ENCODE measurements around the gene SIRT7. TPM values are rescaled to one million over a fixed set of nuclear protein-coding genes. Genes with fewer than 3 reads are reported as not detected.

SIRT7 gene
- total and polyA plus RNA-seq, 2 donors (not counting 3 experiments of a cell fraction or from before 2014, with no cell fraction given), result 11.6 to 28.8 TPM

DNA sequence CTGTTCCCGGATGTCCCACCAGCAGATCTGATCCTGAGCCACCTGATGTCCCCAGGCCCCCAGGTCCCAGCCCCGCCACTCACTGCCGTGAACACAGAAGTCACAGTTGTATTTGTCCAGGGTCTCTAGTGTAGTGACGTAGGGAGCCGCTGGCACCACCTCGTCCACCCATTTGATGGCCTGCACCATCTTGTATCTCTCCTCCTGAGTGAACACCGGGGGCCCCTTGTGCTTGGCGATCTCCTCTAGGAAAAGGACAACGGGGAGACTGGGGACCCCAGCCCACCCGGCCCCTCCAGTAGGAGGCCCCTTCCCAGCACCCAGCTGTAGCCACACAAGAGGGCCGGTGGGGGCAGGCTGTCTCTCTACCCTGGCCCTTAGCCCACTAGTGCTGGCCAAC, 9.2 kb downstream of the SIRT7 start:
- no peak overlapping the region for H3K27ac ChIP-seq (ENCODE audit: insufficient read depth, low read depth, low read length)
- intact Hi-C loops (cut with micrococcal nuclease), result no loop called here
- no peak for DNase-seq (ENCODE audit: low read depth, low spot score)
- H3K9me3 ChIP-seq (replicated peaks; ENCODE audit: control insufficient read depth, insufficient read depth, low read length), result no peaks in the 10 kb centered on the region
- H4K20me1 ChIP-seq (replicated peaks; ENCODE audit: control insufficient read depth, extremely low read depth, insufficient read depth, low read length), result no peaks in the 10 kb centered on the region
- H3K9me1 ChIP-seq (replicated peaks; ENCODE audit: control insufficient read depth, extremely low read depth, insufficient read depth, low read length), result no peaks in the 10 kb centered on the region
- H3K4me3 ChIP-seq (replicated peaks in 1 of 3; ENCODE audit: insufficient read depth in 1 of 3, low read depth in 1 of 3, low read length in 3 of 3), result no peak overlapping the region
- no peak overlapping the region for H3K4me2 ChIP-seq (ENCODE audit: insufficient read depth, low read length)
- no peaks in the 10 kb centered on the region for H3K79me2 ChIP-seq (ENCODE audit: control insufficient read depth, insufficient read depth, low read length)
- dilution Hi-C loops (cut with MboI; ENCODE audit: extremely low pct_ligation_motif_present, low sequenced_read_pairs), result no loop called here
- H3K36me3 ChIP-seq (ENCODE audit: control insufficient read depth in 2 of 2, extremely low read depth in 1 of 2, insufficient read depth in 2 of 2, low read length in 2 of 2), result peaks cover 7 to 10% of the 10 kb centered on the region in 2 experiments
- ChIA-PET CTCF (interaction anchor here (1.7 kb wide), 1 partner anchor 14 kb away, joined by 4 read pairs; no protein-coding TSS in a partner anchor), POLR2A (no interaction called here)
- no TSS peak for BruUV-seq (replicated peaks)
- peaks cover 6% of the 10 kb centered on the region for H3K4me1 ChIP-seq (ENCODE audit: control insufficient read depth, extremely low read depth, insufficient read depth, low read length)
- TF ChIP-seq FOS (IDR thresholded peaks at IDR 0.05; ENCODE audit: borderline replicate concordance, insufficient read depth, low read length) (no peak), EZH2 (IDR thresholded peaks at IDR 0.05; ENCODE audit: borderline replicate concordance, low read depth, low read length, severe bottlenecking) (no peak), GATA2 (IDR thresholded peaks at IDR 0.05; ENCODE audit: insufficient read depth, insufficient read length, low read depth, low read length) (no peak), JUN (IDR thresholded peaks at IDR 0.05; ENCODE audit: borderline replicate concordance, insufficient read depth, insufficient read length, low read depth) (no peak)
- TF ChIP-seq, protein P1, sequence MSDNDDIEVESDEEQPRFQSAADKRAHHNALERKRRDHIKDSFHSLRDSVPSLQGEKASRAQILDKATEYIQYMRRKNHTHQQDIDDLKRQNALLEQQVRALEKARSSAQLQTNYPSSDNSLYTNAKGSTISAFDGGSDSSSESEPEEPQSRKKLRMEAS (IDR thresholded peaks at IDR 0.05; ENCODE audit: insufficient read depth, insufficient read length), result no peak
- no peak overlapping the region for H3K9ac ChIP-seq (replicated peaks; ENCODE audit: extremely low read depth, insufficient read depth, low read length)
- no peaks in the 10 kb centered on the region for H3K27me3 ChIP-seq (ENCODE audit: control insufficient read depth in 2 of 2, insufficient read depth in 2 of 2, low read length in 2 of 2)
- no peak overlapping the region for H2AFZ ChIP-seq (ENCODE audit: low read depth, low read length)
- FAIRE-seq, result no peak

DNA sequence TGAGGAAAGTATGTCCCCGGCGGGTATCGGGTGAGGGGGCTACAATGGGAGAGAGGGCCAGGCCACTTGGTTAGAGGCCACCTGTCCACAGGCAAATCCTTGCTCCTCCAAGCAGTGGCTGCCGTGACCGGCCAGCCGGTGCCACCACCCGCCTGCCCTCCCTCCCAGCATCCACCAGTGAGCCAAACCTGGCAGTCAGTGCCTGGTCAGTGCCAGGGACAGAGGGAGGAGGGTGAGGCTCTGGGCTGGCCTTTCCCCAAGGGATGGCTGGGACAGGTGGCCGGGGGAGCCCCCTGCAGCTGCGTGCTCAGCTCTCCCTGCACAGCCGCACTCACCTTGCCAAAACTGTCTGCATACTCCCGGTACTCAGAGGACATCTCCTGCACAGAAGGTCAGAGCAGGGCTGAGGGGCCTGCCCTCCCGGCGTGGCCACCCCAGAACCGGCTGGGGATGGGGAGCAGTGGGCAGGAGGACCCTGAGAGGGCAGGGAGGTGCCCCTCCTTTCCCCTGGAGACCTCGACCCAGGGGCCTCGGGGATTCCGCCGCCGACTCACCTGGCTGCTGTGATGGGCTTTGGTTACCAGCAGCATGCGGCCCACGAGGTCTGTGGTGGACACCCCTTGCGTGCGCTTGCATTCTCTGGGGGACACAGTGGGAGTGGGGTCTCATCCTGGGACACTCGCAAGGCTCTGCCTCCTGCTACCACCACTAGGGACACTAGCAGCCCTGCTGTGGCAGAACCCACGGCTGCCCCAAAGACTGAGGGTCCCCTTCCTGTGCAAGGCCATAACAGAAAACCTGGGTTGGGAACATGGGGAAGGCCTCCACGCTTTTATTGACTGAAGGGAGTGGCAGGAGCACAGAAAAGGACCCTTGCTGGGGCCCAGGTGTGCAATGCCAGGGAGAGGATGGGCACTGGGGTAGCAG, 10.5 kb downstream of the SIRT7 start:
- CTCF ChIA-PET, result no interaction called here
- BruUV-seq (replicated peaks), result no TSS peak
- Histone ChIP-seq H3K79me2 (ENCODE audit: control insufficient read depth, insufficient read depth, low read length) (no peaks in the 10 kb centered on the region), H3K4me3 (replicated peaks in 1 of 3; ENCODE audit: insufficient read depth in 1 of 3, low read depth in 1 of 3, low read length in 3 of 3) (no peak overlapping the region), H3K9me3 (replicated peaks; ENCODE audit: control insufficient read depth, insufficient read depth, low read length) (no peaks in the 10 kb centered on the region), H3K9ac (replicated peaks; ENCODE audit: extremely low read depth, insufficient read depth, low read length) (no peak overlapping the region), H3K27me3 (ENCODE audit: control insufficient read depth in 2 of 2, insufficient read depth in 2 of 2, low read length in 2 of 2) (no peaks in the 10 kb centered on the region), H4K20me1 (replicated peaks; ENCODE audit: control insufficient read depth, extremely low read depth, insufficient read depth, low read length) (no peaks in the 10 kb centered on the region), H3K36me3 (ENCODE audit: control insufficient read depth in 2 of 2, extremely low read depth in 1 of 2, insufficient read depth in 2 of 2, low read length in 2 of 2) (peaks cover 0 to 4% of the 10 kb centered on the region in 2 experiments), H3K4me1 (ENCODE audit: control insufficient read depth, extremely low read depth, insufficient read depth, low read length) (peaks cover 6% of the 10 kb centered on the region), H3K27ac (ENCODE audit: insufficient read depth, low read depth, low read length) (no peak overlapping the region), H3K9me1 (replicated peaks; ENCODE audit: control insufficient read depth, extremely low read depth, insufficient read depth, low read length) (no peaks in the 10 kb centered on the region), H3K4me2 (ENCODE audit: insufficient read depth, low read length) (no peak overlapping the region), H2AFZ (ENCODE audit: low read depth, low read length) (no peak overlapping the region)
- FAIRE-seq, result no peak
- dilution Hi-C loops (cut with MboI; ENCODE audit: extremely low pct_ligation_motif_present, low sequenced_read_pairs) (no loop called here), intact Hi-C loops (cut with micrococcal nuclease) (no loop called here)
- no peak for DNase-seq (ENCODE audit: low read depth, low spot score)
- TF ChIP-seq, protein P2, sequence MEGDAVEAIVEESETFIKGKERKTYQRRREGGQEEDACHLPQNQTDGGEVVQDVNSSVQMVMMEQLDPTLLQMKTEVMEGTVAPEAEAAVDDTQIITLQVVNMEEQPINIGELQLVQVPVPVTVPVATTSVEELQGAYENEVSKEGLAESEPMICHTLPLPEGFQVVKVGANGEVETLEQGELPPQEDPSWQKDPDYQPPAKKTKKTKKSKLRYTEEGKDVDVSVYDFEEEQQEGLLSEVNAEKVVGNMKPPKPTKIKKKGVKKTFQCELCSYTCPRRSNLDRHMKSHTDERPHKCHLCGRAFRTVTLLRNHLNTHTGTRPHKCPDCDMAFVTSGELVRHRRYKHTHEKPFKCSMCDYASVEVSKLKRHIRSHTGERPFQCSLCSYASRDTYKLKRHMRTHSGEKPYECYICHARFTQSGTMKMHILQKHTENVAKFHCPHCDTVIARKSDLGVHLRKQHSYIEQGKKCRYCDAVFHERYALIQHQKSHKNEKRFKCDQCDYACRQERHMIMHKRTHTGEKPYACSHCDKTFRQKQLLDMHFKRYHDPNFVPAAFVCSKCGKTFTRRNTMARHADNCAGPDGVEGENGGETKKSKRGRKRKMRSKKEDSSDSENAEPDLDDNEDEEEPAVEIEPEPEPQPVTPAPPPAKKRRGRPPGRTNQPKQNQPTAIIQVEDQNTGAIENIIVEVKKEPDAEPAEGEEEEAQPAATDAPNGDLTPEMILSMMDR (IDR thresholded peaks at IDR 0.05; ENCODE audit: extremely low read depth in 1 of 2, insufficient read depth in 1 of 2, low read depth in 1 of 2, low read length in 2 of 2), result no peak
- TF ChIP-seq, protein P1 (IDR thresholded peaks at IDR 0.05; ENCODE audit: insufficient read depth, insufficient read length), result no peak
- TF ChIP-seq POLR2AphosphoS5 (IDR thresholded peaks at IDR 0.05; ENCODE audit: insufficient read depth, low read depth, low read length) (no peak), MYC (IDR thresholded peaks at IDR 0.05; ENCODE audit: low read depth, low read length) (no peak), GATA2 (IDR thresholded peaks at IDR 0.05; ENCODE audit: insufficient read depth, insufficient read length, low read depth, low read length) (no peak), EZH2 (IDR thresholded peaks at IDR 0.05; ENCODE audit: borderline replicate concordance, low read depth, low read length, severe bottlenecking) (no peak), JUN (IDR thresholded peaks at IDR 0.05; ENCODE audit: borderline replicate concordance, insufficient read depth, insufficient read length, low read depth) (no peak), POLR2A (IDR thresholded peaks at IDR 0.05; ENCODE audit: low read depth, low read length) (no peak), FOS (IDR thresholded peaks at IDR 0.05; ENCODE audit: borderline replicate concordance, insufficient read depth, low read length) (no peak)
- POLR2A ChIA-PET, result no interaction called here
